Spinal cord (tissue), 10 donors: Measurements from ENCODE around the gene CTCFL. TPM values are rescaled to one million over a fixed set of nuclear protein-coding genes. Genes with fewer than 3 reads are reported as not detected.
A peak's percentile ranks its signal among the peaks of the same experiment; 100 is the strongest.

ENCODE experiments used
- DNase-seq, 6 donors: peaks; one replicate each; pipeline versions ENCODE4 v3.0.0 to v3.0.0-alpha.2; 2013 to 2015; ENCODE audit warnings: low spot score in 6 of 6, low read depth in 4 of 6
- H3K27ac ChIP-seq: one replicate; pipeline ENCODE4 v1.5.1; 2013; ENCODE audit warnings: low read depth, low read length, control low read depth
- H3K27me3 ChIP-seq: one replicate; pipeline ENCODE4 v1.6.1; 2013; ENCODE audit warnings: low read length; ENCODE audit not compliant: control insufficient read depth, insufficient read depth
- H3K36me3 ChIP-seq: one replicate; pipeline ENCODE4 v1.6.1; 2013; ENCODE audit warnings: low read length; ENCODE audit not compliant: control insufficient read depth, insufficient read depth
- H3K4me1 ChIP-seq: one replicate; pipeline ENCODE4 v1.6.1; 2013; ENCODE audit warnings: low read length; ENCODE audit not compliant: control insufficient read depth, insufficient read depth
- H3K4me3 ChIP-seq: one replicate; pipeline ENCODE4 v1.5.1; 2013; ENCODE audit warnings: low read depth, low read length, control low read depth
- H3K9me3 ChIP-seq: one replicate; pipeline ENCODE4 v1.6.1; 2013; ENCODE audit warnings: low read length; ENCODE audit not compliant: control insufficient read depth, insufficient read depth
- WGBS: methylation state at CpG from one replicate; pipeline ENCODE4 v1.1.5; 2013; ENCODE audit warnings: missing lambda C conversion rate; ENCODE audit not compliant: insufficient coverage; 5-methylcytosine and 5-hydroxymethylcytosine counted together
- polyA plus RNA-seq, 2 donors: library from polyadenylated mRNA; unstranded; fragments of 120-200 nt; gene quantifications; one replicate each; pipeline ENCODE4 v1.2.1, GENCODE V29; 2013; ENCODE audit not compliant: insufficient read length in 2 of 2
- total RNA-seq, 2 donors: library from RNA; depleted of rRNA in 1 of 2; stranded (reverse); fragments of 120-200 nt in 1 of 2; fragments of >200 nt in 1 of 2; gene quantifications; one replicate each; pipeline versions ENCODE4 v1.2.3 to v1.2.4, GENCODE V29; 2013 to 2014
- donor health status: healthy.

The CTCFL gene
- total and polyA plus RNA-seq, 4 donors = 0.20 to 0.28 (median 0.25) TPM

- Histone ChIP-seq H3K9me3 (no peaks in the 10 kb centered on the region), H3K36me3 (no peaks in the 10 kb centered on the region), H3K4me3 (no peak overlapping the region), H3K27me3 (no peaks in the 10 kb centered on the region), H3K27ac (no peak overlapping the region), H3K4me1 (peaks cover 15% of the 10 kb centered on the region)
- WGBS = 100% methylated on average over 3 of the region's 10 CpGs
- DNase-seq = no peak
Observed at GRCh38 chr20:57566803-57567459, 42.0 kb upstream of the CTCFL start.

- no peaks in the 10 kb centered on the region for H3K9me3 ChIP-seq
- H3K4me3 ChIP-seq = no peak overlapping the region
- no peaks in the 10 kb centered on the region for H3K27me3 ChIP-seq
- H3K27ac ChIP-seq = no peak overlapping the region
- no peaks in the 10 kb centered on the region for H3K36me3 ChIP-seq
- H3K4me1 ChIP-seq = peaks cover 15% of the 10 kb centered on the region
- no peak for DNase-seq
- WGBS = no CpG with 5 or more reads among the region's 1 CpG
Observed at GRCh38 chr20:57566399-57566798, 41.5 kb upstream of the CTCFL start.

GRCh38 chr20:57564951-57565642 lies 40.2 kb upstream of the CTCFL start:
- Histone ChIP-seq H3K9me3 (no peaks in the 10 kb centered on the region), H3K27ac (no peak overlapping the region), H3K4me3 (no peak overlapping the region), H3K4me1 (peaks cover 8% of the 10 kb centered on the region), H3K27me3 (no peaks in the 10 kb centered on the region), H3K36me3 (no peaks in the 10 kb centered on the region)
- WGBS = 85% methylated on average over 10 of the region's 11 CpGs
- DNase-seq = no peak

DNA sequence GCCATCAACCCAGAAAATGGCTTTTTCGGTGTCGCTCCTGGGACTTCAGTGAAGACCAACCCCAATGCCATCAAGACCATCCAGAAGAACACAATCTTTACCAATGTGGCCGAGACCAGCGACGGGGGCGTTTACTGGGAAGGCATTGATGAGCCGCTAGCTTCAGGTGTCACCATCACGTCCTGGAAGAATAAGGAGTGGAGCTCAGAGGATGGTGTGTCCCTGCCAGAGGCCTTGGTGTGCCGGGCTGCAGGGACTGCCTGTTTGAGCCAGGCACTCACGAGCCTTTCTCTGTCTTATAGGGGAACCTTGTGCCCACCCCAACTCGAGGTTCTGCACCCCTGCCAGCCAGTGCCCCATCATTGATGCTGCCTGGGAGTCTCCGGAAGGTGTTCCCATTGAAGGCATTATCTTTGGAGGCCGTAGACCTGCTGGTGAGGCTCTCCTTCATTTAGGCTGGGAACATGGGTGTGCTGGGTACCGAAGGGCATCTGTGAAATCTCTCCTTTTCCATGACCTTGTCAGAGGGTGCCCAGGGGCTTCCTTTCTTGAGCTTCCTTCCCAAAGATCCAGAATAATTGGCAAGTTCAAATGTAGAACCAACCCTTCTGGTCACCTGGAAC lies 39.4 kb upstream of the CTCFL start:
- Histone ChIP-seq H3K27ac (no peak overlapping the region), H3K9me3 (no peaks in the 10 kb centered on the region), H3K36me3 (no peaks in the 10 kb centered on the region), H3K27me3 (no peaks in the 10 kb centered on the region), H3K4me3 (no peak overlapping the region), H3K4me1 (peaks cover 5% of the 10 kb centered on the region)
- 94% methylated on average over 13 of the region's 14 CpGs for WGBS
- DNase-seq = no peak

DNA sequence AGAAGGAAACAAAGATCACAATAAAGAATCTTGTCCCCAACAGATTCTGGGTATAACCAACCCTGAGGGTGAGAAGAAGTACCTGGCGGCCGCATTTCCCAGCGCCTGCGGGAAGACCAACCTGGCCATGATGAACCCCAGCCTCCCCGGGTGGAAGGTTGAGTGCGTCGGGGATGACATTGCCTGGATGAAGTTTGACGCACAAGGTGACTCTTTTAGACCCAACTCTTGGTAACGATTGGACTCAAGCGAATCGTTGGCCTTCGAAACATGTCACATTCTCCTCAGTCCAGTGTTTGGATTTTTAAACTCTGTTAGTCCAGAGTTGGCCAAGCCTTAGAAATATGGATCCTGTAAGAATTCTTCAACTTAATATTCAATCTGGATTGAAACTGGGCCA lies 38.6 kb upstream of the CTCFL start:
- no peaks in the 10 kb centered on the region for H3K4me1 ChIP-seq
- no peak for DNase-seq
- 98% methylated on average over 12 of the region's 12 CpGs for WGBS

GRCh38 chr20:57562541-57563465 lies 37.9 kb upstream of the CTCFL start:
- 96% methylated on average over 22 of the region's 35 CpGs for WGBS
- Histone ChIP-seq H3K4me1 (no peaks in the 10 kb centered on the region), H3K27me3 (no peaks in the 10 kb centered on the region), H3K36me3 (no peaks in the 10 kb centered on the region), H3K27ac (no peak overlapping the region), H3K9me3 (no peaks in the 10 kb centered on the region), H3K4me3 (no peak overlapping the region)
- DNase-seq = no peak

More for the DNA sequence above, 38.6 kb upstream of the CTCFL start:
- Histone ChIP-seq H3K36me3 (no peaks in the 10 kb centered on the region), H3K9me3 (no peaks in the 10 kb centered on the region), H3K27ac (no peak overlapping the region), H3K27me3 (no peaks in the 10 kb centered on the region), H3K4me3 (no peak overlapping the region)

DNA sequence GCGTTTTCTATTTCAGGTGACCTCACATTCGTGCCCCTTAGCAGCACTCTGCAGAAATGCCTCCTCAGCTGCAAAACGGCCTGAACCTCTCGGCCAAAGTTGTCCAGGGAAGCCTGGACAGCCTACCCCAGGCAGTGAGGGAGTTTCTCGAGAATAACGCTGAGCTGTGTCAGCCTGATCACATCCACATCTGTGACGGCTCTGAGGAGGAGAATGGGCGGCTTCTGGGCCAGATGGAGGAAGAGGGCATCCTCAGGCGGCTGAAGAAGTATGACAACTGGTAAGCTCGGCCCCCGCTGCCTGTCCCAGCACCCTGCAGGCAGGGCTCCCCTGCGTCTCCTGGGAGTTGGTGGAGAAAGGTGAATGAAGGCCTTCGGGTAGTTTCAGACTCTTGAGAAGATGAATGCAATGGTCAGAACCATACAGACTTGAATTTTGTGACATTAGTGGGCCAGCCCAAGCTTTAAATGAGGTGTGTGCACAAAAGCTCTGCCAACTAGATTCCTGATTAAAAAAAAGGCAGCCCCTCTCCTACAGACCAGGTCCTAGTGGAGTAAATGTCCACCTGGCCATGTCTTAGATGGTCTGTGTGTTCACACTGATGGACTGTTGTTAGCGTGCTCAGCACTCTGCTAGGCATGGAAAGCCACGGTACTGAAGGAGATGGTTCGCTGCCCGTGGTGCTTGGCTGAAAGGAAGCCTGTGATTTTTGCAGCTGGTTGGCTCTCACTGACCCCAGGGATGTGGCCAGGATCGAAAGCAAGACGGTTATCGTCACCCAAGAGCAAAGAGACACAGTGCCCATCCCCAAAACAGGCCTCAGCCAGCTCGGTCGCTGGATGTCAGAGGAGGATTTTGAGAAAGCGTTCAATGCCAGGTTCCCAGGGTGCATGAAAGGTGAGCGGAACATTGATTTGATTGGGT lies 36.7 kb upstream of the CTCFL start:
- DNase-seq = no peak
- Histone ChIP-seq H3K36me3 (no peaks in the 10 kb centered on the region), H3K27me3 (no peaks in the 10 kb centered on the region), H3K4me3 (no peak overlapping the region), H3K4me1 (no peaks in the 10 kb centered on the region), H3K27ac (no peak overlapping the region), H3K9me3 (no peaks in the 10 kb centered on the region)
- WGBS = 83% methylated on average over 19 of the region's 24 CpGs

DNA sequence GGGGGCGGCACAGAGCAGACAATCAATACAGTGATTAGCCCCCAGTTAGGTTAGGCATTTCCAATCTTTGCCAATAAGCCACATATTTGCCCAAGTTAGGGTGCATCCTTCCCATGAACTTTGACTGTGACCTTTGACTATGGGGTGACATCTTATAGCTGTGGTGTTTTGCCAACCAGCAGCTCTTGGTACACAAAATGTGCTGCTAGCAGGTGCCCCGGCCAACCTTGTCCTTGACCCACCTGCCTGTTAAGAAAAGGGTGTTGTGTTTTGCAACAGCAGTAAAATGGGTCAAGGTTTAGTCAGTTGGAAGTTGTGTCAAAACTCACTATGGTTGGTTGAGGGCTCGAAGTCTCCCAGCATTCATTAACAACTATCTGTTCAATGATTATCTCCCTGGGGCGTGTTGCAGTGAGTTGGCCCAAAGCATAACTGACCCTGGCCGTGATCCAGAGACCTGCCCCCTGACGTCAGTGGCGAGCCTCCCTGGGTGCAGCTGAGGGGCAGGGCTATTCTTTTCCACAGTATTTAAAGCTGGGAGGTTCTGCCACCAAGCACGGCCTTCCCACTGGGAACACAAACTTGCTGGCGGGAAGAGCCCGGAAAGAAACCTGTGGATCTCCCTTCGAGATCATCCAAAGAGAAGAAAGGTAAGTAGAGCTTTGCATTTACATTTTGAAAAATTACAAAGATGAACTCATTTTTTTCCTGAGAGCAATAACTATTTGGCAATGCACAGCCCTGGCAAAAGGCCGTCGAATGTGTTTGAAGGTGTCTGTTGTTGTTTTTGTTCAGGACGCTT lies 35.8 kb upstream of the CTCFL start, which contains the start of gene PCK1:
TSS of gene PCK1 (plus strand) at position 557 of the 802 bp plus-strand sequence. CDS start 302 bp downstream, outside the sequence.
- Histone ChIP-seq H3K27ac (no peak within 1 kb of the TSS), H3K4me1 (no peaks in the 10 kb centered on the region), H3K4me3 (no peak within 1 kb of the TSS), H3K36me3 (no peaks in the 10 kb centered on the region), H3K27me3 (no peaks in the 10 kb centered on the region), H3K9me3 (no peaks in the 10 kb centered on the region)
- 70% methylated on average over 12 of the region's 14 CpGs for WGBS
- peak in 1 of 6 donors; percentile 60 for DNase-seq
